ENCODE data around the gene ZNF600.

GRCh38 chr19:52748336-52748950 lies 38.1 kb downstream of the ZNF600 start:
- TF ChIP-seq, protein P1, sequence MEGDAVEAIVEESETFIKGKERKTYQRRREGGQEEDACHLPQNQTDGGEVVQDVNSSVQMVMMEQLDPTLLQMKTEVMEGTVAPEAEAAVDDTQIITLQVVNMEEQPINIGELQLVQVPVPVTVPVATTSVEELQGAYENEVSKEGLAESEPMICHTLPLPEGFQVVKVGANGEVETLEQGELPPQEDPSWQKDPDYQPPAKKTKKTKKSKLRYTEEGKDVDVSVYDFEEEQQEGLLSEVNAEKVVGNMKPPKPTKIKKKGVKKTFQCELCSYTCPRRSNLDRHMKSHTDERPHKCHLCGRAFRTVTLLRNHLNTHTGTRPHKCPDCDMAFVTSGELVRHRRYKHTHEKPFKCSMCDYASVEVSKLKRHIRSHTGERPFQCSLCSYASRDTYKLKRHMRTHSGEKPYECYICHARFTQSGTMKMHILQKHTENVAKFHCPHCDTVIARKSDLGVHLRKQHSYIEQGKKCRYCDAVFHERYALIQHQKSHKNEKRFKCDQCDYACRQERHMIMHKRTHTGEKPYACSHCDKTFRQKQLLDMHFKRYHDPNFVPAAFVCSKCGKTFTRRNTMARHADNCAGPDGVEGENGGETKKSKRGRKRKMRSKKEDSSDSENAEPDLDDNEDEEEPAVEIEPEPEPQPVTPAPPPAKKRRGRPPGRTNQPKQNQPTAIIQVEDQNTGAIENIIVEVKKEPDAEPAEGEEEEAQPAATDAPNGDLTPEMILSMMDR (IDR thresholded peaks at IDR 0.05) = peak in 4 of 7 experiments; percentile 36 to 55 (median 48)
- no peak for TF ChIP-seq POLR2A (IDR thresholded peaks at IDR 0.05)

Data from body of pancreas (tissue), 4 donors.